PFSK-1 (cell line): ENCODE measurements around the gene LY6G5C.

Experiments used
- FOXP2 ChIP-seq: optimal IDR thresholded peaks from 2 replicates; pipeline ENCODE3; 2011; ENCODE audit warnings: borderline replicate concordance, control low read depth, inconsistent platforms; ENCODE audit not compliant: insufficient read depth; ENCODE audit errors: extremely low read length, extremely low read depth
- POLR2AphosphoS5 ChIP-seq: IDR thresholded peaks from 2 replicates; pipeline ENCODE4 v1.6.1; 2012; ENCODE audit warnings: low read depth, mild to moderate bottlenecking, control low read depth, low read length, moderate library complexity
- REST ChIP-seq, 2 experiments: IDR thresholded peaks; 2 replicates each; pipeline versions ENCODE4 v1.6.1 to v1.8.0; 2011 to 2012; ENCODE audit warnings: low read depth in 2 of 2, low read length in 2 of 2, control low read depth in 1 of 2, inconsistent platforms in 1 of 2, mild to moderate bottlenecking in 1 of 2, moderate library complexity in 1 of 2; ENCODE audit not compliant: insufficient read depth in 1 of 2
- SIN3A ChIP-seq: IDR thresholded peaks from 2 replicates; pipeline ENCODE4 v1.6.1; 2012; ENCODE audit warnings: mild to moderate bottlenecking, low read length, moderate library complexity, borderline replicate concordance; ENCODE audit not compliant: insufficient read depth
- TAF1 ChIP-seq: IDR thresholded peaks from 2 replicates; pipeline ENCODE4 v1.6.1; 2012; ENCODE audit warnings: low read length, control low read depth, borderline replicate concordance; ENCODE audit not compliant: insufficient read depth

LY6G5C gene

GRCh38 chr6:31669676-31670075, 11.2 kb downstream of the LY6G5C start, which contains the start of gene LY6G5B:
TSS of gene LY6G5B (plus strand) at chr6:31669976. CDS start at chr6:31670951, 975 bp downstream.
- TF ChIP-seq REST (IDR thresholded peaks at IDR 0.05; ENCODE audit: insufficient read depth in 1 of 2, low read depth in 2 of 2, low read length in 2 of 2) (no peak), TAF1 (no peak), SIN3A (no peak), POLR2AphosphoS5 (no peak), FOXP2 (no peak)

- TF ChIP-seq REST (IDR thresholded peaks at IDR 0.05; ENCODE audit: insufficient read depth in 1 of 2, low read depth in 2 of 2, low read length in 2 of 2) = no peak
- TF ChIP-seq POLR2AphosphoS5 = no peak
- no peak for TF ChIP-seq TAF1
- no peak for TF ChIP-seq FOXP2
- TF ChIP-seq SIN3A = no peak
Measured at GRCh38 chr6:31666337-31666965, 14.4 kb downstream of the LY6G5C start.

GRCh38 chr6:31665501-31666336, 15.1 kb downstream of the LY6G5C start, which contains the start of gene CSNK2B:
TSS of gene CSNK2B (plus strand) at chr6:31666080. CDS start at chr6:31666832, 752 bp downstream.
- TF ChIP-seq REST (IDR thresholded peaks at IDR 0.05; ENCODE audit: insufficient read depth in 1 of 2, low read depth in 2 of 2, low read length in 2 of 2) (0 out of 4 replicates have a peak, but pooled peaks of 1 of the 2 experiments have one; percentile 21), TAF1 (peak; percentile 79), SIN3A (peak; percentile 86; the same call in 1 of the 2 replicates), POLR2AphosphoS5 (peak; percentile 83), FOXP2 (peak; percentile 9)

- TF ChIP-seq REST (IDR thresholded peaks at IDR 0.05; ENCODE audit: insufficient read depth in 1 of 2, low read depth in 2 of 2, low read length in 2 of 2) = no peak
- TF ChIP-seq POLR2AphosphoS5 = peak; percentile 56
- 0 out of 2 replicates have a peak, but pooled peaks have one; percentile 66 for TF ChIP-seq SIN3A
- TF ChIP-seq TAF1 = no peak
- peak; percentile 95 for TF ChIP-seq FOXP2
Measured at GRCh38 chr6:31664790-31665500, 15.9 kb downstream of the LY6G5C start, which contains the start of gene GPANK1. TSS of gene GPANK1 (minus strand) at chr6:31664997. CDS start at chr6:31664478, 519 bp downstream.
